SK-N-SH (cell line): ENCODE results near the gene APBB1IP.

Experiments used
- CTCF ChIP-seq: fragments of 200-600 bp; sonication (generic); IDR thresholded peaks from 2 replicates; pipeline ENCODE4 v1.6.1; 2017; ENCODE audit warnings: antibody characterized with exemption, mild to moderate bottlenecking, moderate library complexity
- ELF1 ChIP-seq: IDR thresholded peaks from 2 replicates; pipeline ENCODE4 v1.4.0; 2012
- FOXJ3 ChIP-seq: sonication (generic); formaldehyde crosslinking; IDR thresholded peaks from 2 replicates; pipeline ENCODE4 v1.5.1; 2020; ENCODE audit warnings: mild to moderate bottlenecking, missing genetic modification reagents
- GABPA ChIP-seq: IDR thresholded peaks from 2 replicates; pipeline ENCODE4 v1.4.0; 2012; ENCODE audit warnings: low read depth, mild to moderate bottlenecking
- IRF3 ChIP-seq: fragments of 150-350 bp; IDR thresholded peaks from 2 replicates; pipeline ENCODE4 v1.6.1; 2016; ENCODE audit warnings: mild to moderate bottlenecking, low read depth, low read length
- POLR2AphosphoS5 ChIP-seq: IDR thresholded peaks from 2 replicates; pipeline ENCODE4 v1.6.1; 2012; ENCODE audit warnings: low read depth, low read length
- REST ChIP-seq: IDR thresholded peaks from 2 replicates; pipeline ENCODE4 v1.6.1; 2012; ENCODE audit warnings: mild to moderate bottlenecking, low read depth, low read length, moderate library complexity
- SMC3 ChIP-seq: IDR thresholded peaks from 2 replicates; pipeline ENCODE4 v1.6.1; 2012; ENCODE audit warnings: low read depth, low read length, improper control_type of control experiment
- USF2 ChIP-seq: fragments of 150-350 bp; IDR thresholded peaks from 2 replicates; pipeline ENCODE4 v1.6.1; 2017; ENCODE audit warnings: antibody characterized with exemption, low read length, low read depth, borderline replicate concordance
- YY1 ChIP-seq: IDR thresholded peaks from 2 replicates; pipeline ENCODE4 v1.4.0; 2012; ENCODE audit warnings: low read depth, mild to moderate bottlenecking

- TF ChIP-seq CTCF (no peak), SMC3 (no peak), ELF1 (no peak), IRF3 (no peak), USF2 (no peak), FOXJ3 (CRISPR knock-in tag) (no peak), REST (no peak), POLR2AphosphoS5 (no peak), GABPA (no peak), YY1 (no peak)
Measured at GRCh38 chr10:26436848-26437247, 1.3 kb upstream of the APBB1IP start.
